Spleen (tissue), 11 donors: Measurements from ENCODE around the gene GALNTL6. TPM values are rescaled to one million over a fixed set of nuclear protein-coding genes. Genes with fewer than 3 reads are reported as not detected.

ENCODE experiments used
- DNase-seq: peaks from one replicate; pipeline ENCODE4 v3.0.0-alpha.2; 2020
- H3K27ac ChIP-seq, 8 donors: fragments of 200-600 bp; sonication (generic) in 7 of 8; 1 replicate in 4 of 8; 2 replicates in 4 of 8; pipeline versions ENCODE4 v1.5.0 to v1.8.0; 2016 to 2021; ENCODE audit warnings: inconsistent platforms in 4 of 8, mild to moderate bottlenecking in 4 of 8, moderate library complexity in 1 of 8
- H3K27me3 ChIP-seq, 7 donors: fragments of 200-600 bp; sonication (generic) in 6 of 7; replicated peaks in 1 of 7; 1 replicate in 4 of 7; 2 replicates in 3 of 7; pipeline versions ENCODE4 v1.5.0 to v1.8.0; 2016 to 2021; ENCODE audit warnings: inconsistent platforms in 3 of 7, mild to moderate bottlenecking in 1 of 7
- H3K36me3 ChIP-seq, 6 donors: fragments of 200-600 bp; sonication (generic) in 5 of 6; 1 replicate in 4 of 6; 2 replicates in 2 of 6; pipeline versions ENCODE4 v1.5.0 to v1.8.0; 2016 to 2021; ENCODE audit warnings: inconsistent platforms in 2 of 6
- H3K4me1 ChIP-seq, 6 donors: fragments of 200-600 bp; sonication (generic) in 5 of 6; 1 replicate in 3 of 6; 2 replicates in 3 of 6; pipeline versions ENCODE4 v1.5.0 to v1.8.0; 2016 to 2021; ENCODE audit warnings: inconsistent platforms in 3 of 6
- H3K4me3 ChIP-seq, 8 donors: fragments of 200-600 bp; sonication (generic) in 7 of 8; 1 replicate in 4 of 8; 2 replicates in 4 of 8; pipeline versions ENCODE4 v1.5.0 to v1.8.0; 2016 to 2021; ENCODE audit warnings: inconsistent platforms in 4 of 8, mild to moderate bottlenecking in 4 of 8, moderate library complexity in 2 of 8
- H3K9me3 ChIP-seq, 8 donors: fragments of 200-600 bp; sonication (generic) in 7 of 8; 1 replicate in 4 of 8; 2 replicates in 4 of 8; pipeline versions ENCODE4 v1.5.0 to v1.8.0; 2016 to 2021; ENCODE audit warnings: inconsistent platforms in 4 of 8
- POLR2A ChIP-seq, 3 donors: fragments of 450-650 bp; IDR thresholded peaks; one replicate each; pipeline ENCODE4 v1.5.1; 2017; ENCODE audit warnings: antibody characterized with exemption in 3 of 3, mild to moderate bottlenecking in 1 of 3
- POLR2AphosphoS5 ChIP-seq, 3 donors: sonication (generic); formaldehyde crosslinking; IDR thresholded peaks; one replicate each; pipeline ENCODE4 v1.5.1; 2017; ENCODE audit warnings: antibody characterized with exemption in 3 of 3
- WGBS, 5 donors: extraction: QIAGEN DNeasy Blood & Tissue Kit in 3 of 5; methylation state at CpG; one replicate each; pipeline versions ENCODE4 v1.1.5 to v1.1.7; 2013 to 2018; 5-methylcytosine and 5-hydroxymethylcytosine counted together
- intact Hi-C: fragments of 100-400 bp; cut with DNase I; formaldehyde crosslinking; loops from one replicate; pipeline ENCODE4 v1.15.0; 2023; ENCODE audit warnings: low total_unique reads
- polyA plus RNA-seq, 3 donors: library from polyadenylated mRNA; stranded (reverse); fragments of 200-250 nt; gene quantifications; one replicate each; pipeline ENCODE4 v1.2.1, GENCODE V29; 2013
- total RNA-seq, 7 donors: library from RNA; depleted of rRNA in 3 of 7; stranded (reverse); fragments of >200 nt in 3 of 7; fragmentation: NEBNext Ultra II Directional in 4 of 7; extraction: Animal tissue kit (Norgen Biotek cat#: 25700) in 4 of 7; gene quantifications; one replicate each; pipeline versions ENCODE4 v1.1.0 to v1.2.1, GENCODE V29; 2016 to 2021
- TF ChIP-seq, protein P1 (sequence below), 11 experiments: fragments of 200-600 bp in 7 of 11; fragments of 450-650 bp in 4 of 11; sonication (generic) in 4 of 11; IDR thresholded peaks in 8 of 11; conservative IDR thresholded peaks in 3 of 11; 1 replicate in 7 of 11; 2 replicates in 4 of 11; pipeline versions ENCODE4 v1.4.0 to v1.8.0; 2016 to 2021; ENCODE audit warnings: antibody characterized with exemption in 11 of 11, inconsistent platforms in 4 of 11, mild to moderate bottlenecking in 1 of 11
- donor health status: healthy with polysubstance abuse.
- donor health status: DM: no; HTN: no; CAD: no; lungs with moderate emphysema.
- donor health status: DM: no; HTN: no; CAD: no.
- donor health status: Bipolar disorder and iron deficiency.
- donor health status: healthy.
- donor health status: DM: no; HTN: no; CAD: no.
- donor health status: DM: yes; HTN: yes; CAD: no.

The GALNTL6 gene
- total and polyA plus RNA-seq, 10 donors, result 3.2 to 12.5 (median 7.1) TPM

DNA sequence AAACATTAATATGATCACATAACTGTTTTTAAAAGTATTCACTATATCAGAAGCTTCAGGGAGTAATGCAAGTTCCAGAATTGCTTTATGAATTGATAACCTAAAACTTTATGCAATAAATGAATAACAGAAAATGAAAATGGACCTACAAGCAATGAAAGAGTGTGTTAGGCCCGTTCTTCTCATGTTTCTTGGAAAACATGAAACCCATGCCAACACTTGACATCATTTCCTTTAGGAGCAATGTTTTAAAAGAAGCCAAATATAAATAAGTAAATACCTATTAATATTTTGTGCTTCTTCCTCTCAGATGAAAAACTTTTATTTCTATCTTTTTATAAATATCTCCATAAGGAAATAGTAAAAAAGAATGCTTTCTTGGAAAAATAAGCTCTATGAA lies 1232.4 kb downstream of the GALNTL6 start:
- no peak overlapping the region for H3K27ac ChIP-seq
- no peaks in the 10 kb centered on the region for H3K27me3 ChIP-seq
- H3K4me3 ChIP-seq, result no peak overlapping the region
- 33 to 68% (median 50%) methylated on average over 1 of the region's 1 CpG for WGBS, 5 donors
- H3K4me1 ChIP-seq, result peaks cover 0 to 3% (median 2%) of the 10 kb centered on the region in 6 donors
- no peaks in the 10 kb centered on the region for H3K36me3 ChIP-seq
- H3K9me3 ChIP-seq, result no peaks in the 10 kb centered on the region
- no peak for DNase-seq
- TF ChIP-seq, protein P1, sequence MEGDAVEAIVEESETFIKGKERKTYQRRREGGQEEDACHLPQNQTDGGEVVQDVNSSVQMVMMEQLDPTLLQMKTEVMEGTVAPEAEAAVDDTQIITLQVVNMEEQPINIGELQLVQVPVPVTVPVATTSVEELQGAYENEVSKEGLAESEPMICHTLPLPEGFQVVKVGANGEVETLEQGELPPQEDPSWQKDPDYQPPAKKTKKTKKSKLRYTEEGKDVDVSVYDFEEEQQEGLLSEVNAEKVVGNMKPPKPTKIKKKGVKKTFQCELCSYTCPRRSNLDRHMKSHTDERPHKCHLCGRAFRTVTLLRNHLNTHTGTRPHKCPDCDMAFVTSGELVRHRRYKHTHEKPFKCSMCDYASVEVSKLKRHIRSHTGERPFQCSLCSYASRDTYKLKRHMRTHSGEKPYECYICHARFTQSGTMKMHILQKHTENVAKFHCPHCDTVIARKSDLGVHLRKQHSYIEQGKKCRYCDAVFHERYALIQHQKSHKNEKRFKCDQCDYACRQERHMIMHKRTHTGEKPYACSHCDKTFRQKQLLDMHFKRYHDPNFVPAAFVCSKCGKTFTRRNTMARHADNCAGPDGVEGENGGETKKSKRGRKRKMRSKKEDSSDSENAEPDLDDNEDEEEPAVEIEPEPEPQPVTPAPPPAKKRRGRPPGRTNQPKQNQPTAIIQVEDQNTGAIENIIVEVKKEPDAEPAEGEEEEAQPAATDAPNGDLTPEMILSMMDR (IDR thresholded peaks at IDR 0.05 in 8 of 11, conservative IDR thresholded peaks at IDR 0.05 in 3 of 11), result no peak
- TF ChIP-seq POLR2A (IDR thresholded peaks at IDR 0.05) (no peak), POLR2AphosphoS5 (IDR thresholded peaks at IDR 0.05) (no peak)
- intact Hi-C loops, result no loop called here

- TF ChIP-seq POLR2A (IDR thresholded peaks at IDR 0.05) (no peak), POLR2AphosphoS5 (IDR thresholded peaks at IDR 0.05) (no peak)
- TF ChIP-seq, protein P1 (IDR thresholded peaks at IDR 0.05 in 8 of 11, conservative IDR thresholded peaks at IDR 0.05 in 3 of 11), result no peak
- WGBS, 5 donors, result 89 to 98% (median 97%) methylated on average over 2 of the region's 2 CpGs
- no peaks in the 10 kb centered on the region for H3K4me1 ChIP-seq
- H3K27me3 ChIP-seq, result no peaks in the 10 kb centered on the region
- DNase-seq, result no peak
- H3K4me3 ChIP-seq, result no peak overlapping the region
- no peaks in the 10 kb centered on the region for H3K9me3 ChIP-seq
- intact Hi-C loops, result no loop called here
- no peaks in the 10 kb centered on the region for H3K36me3 ChIP-seq
- H3K27ac ChIP-seq, result no peak overlapping the region
Measured at GRCh38 chr4:173046144-173046543, 1232.9 kb downstream of the GALNTL6 start.

- WGBS, 5 donors, result 71 to 86% (median 76%) methylated on average over 5 of the region's 5 CpGs
- Histone ChIP-seq H3K9me3 (no peaks in the 10 kb centered on the region), H3K4me1 (no peaks in the 10 kb centered on the region), H3K27me3 (no peaks in the 10 kb centered on the region), H3K27ac (no peak overlapping the region), H3K4me3 (no peak overlapping the region), H3K36me3 (no peaks in the 10 kb centered on the region)
- TF ChIP-seq POLR2AphosphoS5 (IDR thresholded peaks at IDR 0.05), result no peak
- intact Hi-C loops, result no loop called here
- no peak for DNase-seq
Measured at GRCh38 chr4:173046818-173047217, 1233.6 kb downstream of the GALNTL6 start.

DNA sequence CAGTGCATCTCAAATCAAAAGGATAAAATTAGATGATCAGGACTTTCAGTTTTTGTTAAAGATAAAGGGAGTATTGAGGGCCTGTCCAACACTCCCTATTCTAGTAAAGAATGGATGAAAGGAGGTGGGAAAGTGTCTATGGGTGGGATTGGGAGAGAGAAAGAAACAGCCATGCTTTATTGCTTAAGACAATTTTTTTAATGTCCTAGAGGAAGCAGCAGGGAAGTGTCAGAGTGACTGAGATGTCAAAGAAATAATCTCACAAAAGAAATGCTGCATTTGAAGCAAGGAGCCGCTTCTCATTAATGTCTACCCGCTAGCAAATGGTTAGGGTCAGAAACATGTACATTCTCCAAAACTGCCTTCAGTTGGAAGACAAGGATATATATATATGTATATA lies 1238.0 kb downstream of the GALNTL6 start:
- 76 to 92% (median 77%) methylated on average over 2 of the region's 2 CpGs for WGBS, 5 donors
- Histone ChIP-seq H3K4me1 (no peaks in the 10 kb centered on the region), H3K4me3 (no peak overlapping the region), H3K27me3 (no peaks in the 10 kb centered on the region), H3K36me3 (no peaks in the 10 kb centered on the region), H3K9me3 (no peaks in the 10 kb centered on the region), H3K27ac (no peak overlapping the region)
- intact Hi-C loops, result no loop called here
- DNase-seq, result no peak
- TF ChIP-seq POLR2A (IDR thresholded peaks at IDR 0.05) (no peak), POLR2AphosphoS5 (IDR thresholded peaks at IDR 0.05) (no peak)
- TF ChIP-seq, protein P1 (IDR thresholded peaks at IDR 0.05 in 8 of 11, conservative IDR thresholded peaks at IDR 0.05 in 3 of 11), result no peak

- WGBS, 5 donors, result 59 to 77% (median 69%) methylated on average over 9 of the region's 9 CpGs
- no peak overlapping the region for H3K27ac ChIP-seq
- TF ChIP-seq, protein P1 (IDR thresholded peaks at IDR 0.05 in 8 of 11, conservative IDR thresholded peaks at IDR 0.05 in 3 of 11), result no peak
- TF ChIP-seq POLR2AphosphoS5 (IDR thresholded peaks at IDR 0.05), result no peak
- TF ChIP-seq POLR2A (IDR thresholded peaks at IDR 0.05), result no peak
- no peaks in the 10 kb centered on the region for H3K9me3 ChIP-seq
- no peak overlapping the region for H3K4me3 ChIP-seq
- intact Hi-C loops, result no loop called here
- H3K4me1 ChIP-seq, result no peaks in the 10 kb centered on the region
- H3K36me3 ChIP-seq, result no peaks in the 10 kb centered on the region
- DNase-seq, result no peak
- no peaks in the 10 kb centered on the region for H3K27me3 ChIP-seq
Measured at GRCh38 chr4:173051716-173052115, 1238.5 kb downstream of the GALNTL6 start.
